NCI-H1417 (cell line): Measurements from ENCODE around the gene CHL1.
A peak's percentile ranks its signal among the peaks of the same experiment; 100 is the strongest.

Source experiments
- DNase-seq, 3 experiments: peaks; one replicate each; lab custom pipeline; 2025; lab: John Stamatoyannopoulos, UW

The CHL1 gene

DNA sequence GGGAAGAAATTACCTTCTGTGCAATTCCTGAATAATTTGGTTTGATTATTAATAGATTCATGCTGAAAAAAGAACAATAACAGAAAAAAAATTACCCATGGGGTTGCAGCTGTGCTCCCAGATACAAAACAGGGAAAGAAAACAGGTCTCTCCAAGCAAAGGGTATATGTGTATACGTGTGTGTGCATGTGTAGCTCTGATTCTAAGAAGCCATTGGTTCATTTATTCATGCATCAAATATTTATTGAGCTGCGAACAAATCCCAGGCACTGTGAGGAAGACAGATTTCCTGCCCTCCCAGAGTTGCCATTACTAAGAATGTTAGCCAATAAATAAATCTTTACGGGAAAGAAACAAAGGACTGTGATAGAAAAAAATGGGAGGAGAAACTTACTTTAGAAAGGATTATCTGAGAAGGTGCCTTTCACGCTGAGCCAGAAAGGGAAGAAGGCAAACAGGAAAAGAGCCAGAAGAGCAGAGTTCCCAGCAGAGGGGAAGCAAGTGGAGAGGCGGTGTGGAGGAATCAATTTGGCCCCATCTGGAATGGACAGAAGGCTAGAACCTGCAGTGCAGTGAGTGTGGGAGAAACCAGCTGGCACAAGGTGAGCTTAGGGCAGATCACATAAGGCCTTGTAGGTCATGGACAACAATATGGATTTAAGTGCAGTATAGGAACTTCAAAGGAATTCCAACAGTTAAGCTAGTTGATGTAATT lies 20.7 kb downstream of the CHL1 start:
- no peak for DNase-seq

DNA sequence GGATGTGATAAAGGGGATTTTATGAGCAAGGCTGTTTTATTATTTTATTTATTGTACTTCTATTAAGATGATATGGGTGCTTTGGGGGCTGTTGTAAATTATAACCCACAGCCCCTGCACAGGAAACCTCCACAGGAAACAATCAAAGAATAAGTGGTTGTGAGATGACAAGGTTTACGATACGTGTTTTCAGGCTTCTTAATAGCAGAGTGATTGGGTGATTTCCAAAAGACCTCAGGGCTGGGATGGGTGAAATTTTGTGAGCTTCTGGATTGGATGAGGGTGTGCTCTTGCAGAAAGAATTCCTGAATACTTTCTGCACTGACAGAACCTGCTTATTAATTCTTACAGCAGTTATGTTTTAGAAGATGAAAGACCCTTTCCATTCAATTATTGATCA lies 21.4 kb downstream of the CHL1 start:
- DNase-seq, result no peak

DNA sequence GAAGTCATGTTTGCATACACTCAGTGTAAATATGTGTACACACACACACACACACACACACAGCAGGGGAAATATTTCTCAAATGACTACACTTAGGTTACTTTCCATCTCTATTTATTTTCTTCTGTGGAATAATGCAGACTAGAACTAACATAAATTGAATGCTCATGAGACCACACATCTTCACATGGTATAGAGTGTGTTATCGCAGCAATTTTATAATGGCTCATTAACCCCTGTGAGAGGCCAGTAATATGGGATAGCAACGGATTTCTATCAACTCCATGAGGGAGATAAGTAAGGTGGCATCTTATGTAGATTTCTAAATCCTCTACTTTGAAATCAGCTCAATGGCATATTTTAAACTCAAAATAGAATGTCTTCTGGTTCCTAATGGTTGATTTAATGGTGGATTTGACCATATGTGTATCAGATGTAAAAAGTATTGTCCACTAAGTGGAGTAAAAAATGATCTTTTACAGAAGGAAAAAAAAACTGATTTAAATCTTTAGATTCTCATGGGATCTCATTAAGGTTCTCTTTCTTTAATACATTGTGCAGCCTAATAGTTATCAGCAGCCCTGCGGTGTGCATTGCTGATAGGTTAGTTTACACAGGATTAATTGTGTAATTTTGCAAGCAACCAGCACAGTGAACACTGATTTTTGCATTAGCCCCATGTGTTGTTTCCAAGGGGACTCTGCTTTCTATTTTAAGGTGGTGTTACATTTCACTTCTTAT lies 32.0 kb downstream of the CHL1 start:
- DNase-seq, result peak in 1 of 3 experiments; percentile 7

DNA sequence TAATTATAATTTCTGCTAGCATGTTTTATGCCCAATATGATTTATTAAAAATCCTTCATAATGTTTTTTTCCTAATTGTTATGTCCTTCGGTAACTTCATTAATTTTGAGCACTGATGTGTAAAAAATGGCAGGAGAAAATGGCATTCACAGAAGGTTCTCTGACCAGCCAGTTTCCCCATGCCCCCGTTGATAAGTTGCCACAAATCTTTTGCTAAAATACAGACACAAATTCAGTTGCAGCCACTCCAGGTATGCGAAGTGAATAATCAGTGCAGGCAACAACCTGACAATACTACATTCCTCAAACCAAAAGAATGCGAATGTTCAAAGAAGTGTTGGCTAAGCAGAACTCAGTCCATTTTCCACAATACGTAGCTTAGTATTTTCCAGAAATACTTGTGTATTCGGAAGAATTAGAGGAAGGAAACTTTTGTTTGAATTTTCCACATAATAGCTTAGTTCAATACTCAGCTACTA lies 32.7 kb downstream of the CHL1 start:
- no peak for DNase-seq

DNA sequence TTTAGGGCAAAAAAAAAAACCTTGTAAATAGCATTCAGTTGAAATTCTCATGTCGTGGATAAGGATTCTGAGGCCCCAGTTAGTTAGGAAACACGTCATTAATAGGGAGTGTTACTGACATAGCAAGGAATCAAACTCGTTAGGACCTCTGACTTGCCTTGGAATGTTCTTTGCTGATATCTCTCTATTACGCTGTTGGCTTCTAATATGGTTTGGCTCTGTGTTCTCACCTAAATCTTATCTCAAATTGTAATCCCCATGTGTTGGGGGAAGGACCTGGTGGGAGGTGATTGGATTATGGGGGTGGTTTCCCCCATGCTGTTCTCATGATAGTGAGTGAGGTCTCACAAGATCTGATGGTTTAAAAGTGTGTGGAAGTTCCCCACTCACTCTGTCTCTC lies 40.3 kb downstream of the CHL1 start:
- DNase-seq, result no peak

DNA sequence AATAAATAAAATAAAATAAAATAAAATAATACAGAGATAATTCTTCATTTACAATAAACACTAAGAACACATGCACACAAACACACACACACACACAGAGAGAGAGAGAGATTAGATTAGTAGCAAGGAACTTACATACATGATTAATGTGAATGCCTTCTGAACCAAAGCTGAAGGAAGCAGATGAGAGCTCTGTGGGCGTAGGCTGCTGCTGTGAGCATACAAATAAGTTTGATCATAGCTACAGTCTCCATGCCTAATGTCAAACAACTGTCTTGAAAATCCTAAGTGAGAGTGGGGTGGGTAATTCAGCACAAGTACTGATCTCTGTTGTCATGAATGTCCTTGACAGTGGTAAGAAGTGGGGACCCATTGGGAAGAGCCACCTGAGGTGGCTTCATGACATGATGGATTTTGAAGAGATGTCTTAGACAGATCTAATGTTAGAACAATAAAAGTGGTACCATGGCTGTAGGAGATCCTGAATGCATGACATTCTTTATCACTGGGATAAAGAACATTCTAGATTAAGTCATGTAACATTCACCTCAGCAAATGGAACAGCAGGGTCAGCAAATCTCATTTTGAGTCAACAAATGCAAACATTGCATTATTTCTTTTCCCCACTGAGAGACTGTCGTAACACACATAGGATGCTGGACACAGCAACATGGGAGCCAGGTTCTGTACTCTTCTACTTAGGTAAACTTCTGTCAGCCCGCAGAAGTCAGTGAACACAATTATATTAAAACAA lies 46.2 kb downstream of the CHL1 start:
- DNase-seq, result no peak

DNA sequence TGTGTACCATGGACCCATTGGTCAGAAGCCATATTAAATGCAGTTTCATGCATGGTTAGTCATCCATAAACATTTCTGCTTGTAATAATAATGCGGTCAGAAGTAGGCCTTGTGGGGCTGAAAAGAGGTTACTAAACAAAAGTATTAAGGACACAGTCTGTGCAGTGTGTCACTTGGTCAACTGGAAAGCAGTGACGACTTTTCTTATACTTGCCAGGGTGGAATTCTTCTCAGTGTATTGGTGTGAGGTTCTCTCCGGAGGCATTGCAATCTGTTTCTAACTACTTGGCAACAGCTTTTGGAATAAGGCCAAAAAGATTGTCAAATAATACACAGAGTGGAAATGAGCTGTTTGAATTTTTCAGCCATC lies 46.8 kb downstream of the CHL1 start:
- peak in 1 of 3 experiments; percentile 30 for DNase-seq

DNA sequence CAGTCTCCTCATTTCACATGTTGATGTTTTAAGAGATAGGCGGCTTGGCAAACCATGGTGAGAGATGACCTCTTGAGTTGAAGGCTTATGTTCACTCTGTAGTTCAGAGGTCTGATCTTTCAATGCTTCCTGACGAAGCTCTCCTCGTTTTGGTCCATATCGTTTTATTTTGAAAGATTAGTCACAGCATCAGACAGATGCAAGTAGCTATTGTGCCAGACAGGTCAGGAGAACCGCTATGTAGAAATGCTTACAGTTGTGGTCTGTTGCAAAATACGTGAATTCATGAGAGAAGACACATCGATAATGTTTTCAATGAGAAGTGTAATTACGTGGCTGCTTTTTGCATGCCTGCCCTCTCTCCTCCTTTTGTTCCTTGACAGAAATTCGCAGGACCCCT lies 47.5 kb downstream of the CHL1 start:
- DNase-seq, result no peak

DNA sequence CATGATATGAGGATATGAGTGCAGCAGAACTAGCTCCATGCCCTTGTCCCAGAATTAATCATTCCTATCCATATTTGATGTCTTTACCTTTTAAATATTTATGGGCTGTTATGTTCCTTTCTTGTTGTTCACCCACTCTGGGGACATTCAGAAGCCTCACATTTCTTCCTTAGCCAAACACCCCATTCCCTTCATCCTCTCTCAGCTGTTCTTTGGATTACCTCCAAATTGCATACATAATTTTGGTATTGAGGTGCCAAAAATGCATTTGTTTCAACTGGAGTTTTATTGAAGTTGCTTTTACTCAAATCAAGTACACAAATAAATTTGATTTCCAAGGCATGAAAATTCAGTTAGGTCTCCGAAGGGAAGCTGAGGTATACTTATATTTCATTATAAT lies 51.4 kb downstream of the CHL1 start:
- DNase-seq, result no peak

DNA sequence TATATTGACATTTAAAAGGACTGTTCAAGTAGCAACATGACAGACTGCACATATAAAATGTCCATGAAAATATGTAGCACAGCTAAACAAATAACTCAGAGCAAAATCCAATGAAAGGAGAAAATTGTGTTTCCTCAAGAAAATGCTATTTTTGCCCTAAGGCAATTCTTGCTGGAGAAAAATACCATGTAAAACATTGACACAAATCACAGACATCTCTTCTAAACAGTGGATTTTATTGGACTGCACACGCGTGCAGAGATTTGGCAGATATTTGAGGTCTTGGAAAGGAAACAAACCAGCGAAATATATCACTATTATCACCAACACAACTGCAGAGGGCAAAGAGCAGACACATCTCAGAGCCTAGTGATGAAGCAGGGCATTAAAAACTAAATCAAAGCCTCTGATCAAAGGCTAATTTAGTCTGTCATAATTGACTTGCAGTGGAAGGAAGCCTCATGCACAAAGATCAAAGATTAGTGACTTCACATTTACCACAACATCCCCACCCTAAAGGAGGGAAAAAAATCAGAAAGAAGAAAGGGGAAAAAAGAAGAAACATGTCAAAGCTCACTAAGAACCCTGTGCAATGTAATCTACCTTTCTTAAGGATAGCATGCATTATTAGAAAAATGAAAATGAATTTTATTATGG lies 52.4 kb downstream of the CHL1 start:
- DNase-seq, result no peak

DNA sequence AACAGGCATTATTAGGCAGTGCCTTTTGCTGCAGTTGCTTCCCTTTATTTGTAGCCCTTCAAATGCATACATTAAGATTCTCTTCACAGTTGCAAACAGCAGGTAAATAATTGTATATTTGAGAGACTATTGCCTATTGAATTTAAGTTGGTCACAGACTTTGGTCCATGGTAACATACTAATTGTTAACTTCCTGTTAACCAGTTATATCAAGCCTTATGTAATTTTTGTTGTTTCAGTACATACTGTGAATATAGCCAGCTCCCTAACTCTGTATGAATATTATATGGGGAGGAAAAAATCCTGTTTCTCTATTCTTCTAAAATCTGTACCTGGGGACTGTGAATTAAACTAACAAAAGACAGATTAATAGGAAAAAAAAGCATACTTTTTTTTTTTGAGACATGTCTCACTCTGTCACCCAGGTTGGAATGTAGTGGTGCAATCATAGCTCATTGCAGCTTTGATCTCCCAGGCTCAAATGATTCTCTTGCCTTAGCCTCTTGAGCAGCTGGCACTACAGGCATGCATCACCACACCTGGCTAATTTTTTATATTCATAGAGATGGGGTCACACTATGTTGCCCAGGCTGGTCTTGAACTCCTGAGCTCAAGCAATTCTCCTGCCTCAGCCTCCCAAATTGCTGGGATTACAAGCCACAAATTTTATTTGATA lies 53.2 kb downstream of the CHL1 start:
- peak in 1 of 3 experiments; percentile 3 for DNase-seq

DNA sequence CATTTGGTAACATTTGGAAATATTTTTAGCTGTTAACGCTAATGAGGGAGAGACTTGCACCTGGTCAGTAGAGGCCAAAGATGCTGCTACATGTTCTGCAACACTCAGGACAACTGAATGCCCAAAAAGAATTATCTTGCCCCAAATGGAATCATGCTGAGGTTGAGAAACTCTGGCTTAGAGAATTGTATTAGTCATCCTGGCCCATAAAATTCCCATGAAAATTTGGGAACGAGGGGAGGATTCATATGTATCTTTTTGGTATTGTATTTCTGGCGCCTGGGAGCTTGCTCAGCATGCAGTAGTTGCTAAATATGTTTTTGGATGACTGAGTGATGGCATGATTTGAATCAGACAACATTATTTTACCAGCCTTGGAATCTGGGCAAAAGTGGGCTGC lies 59.9 kb downstream of the CHL1 start:
- no peak for DNase-seq

DNA sequence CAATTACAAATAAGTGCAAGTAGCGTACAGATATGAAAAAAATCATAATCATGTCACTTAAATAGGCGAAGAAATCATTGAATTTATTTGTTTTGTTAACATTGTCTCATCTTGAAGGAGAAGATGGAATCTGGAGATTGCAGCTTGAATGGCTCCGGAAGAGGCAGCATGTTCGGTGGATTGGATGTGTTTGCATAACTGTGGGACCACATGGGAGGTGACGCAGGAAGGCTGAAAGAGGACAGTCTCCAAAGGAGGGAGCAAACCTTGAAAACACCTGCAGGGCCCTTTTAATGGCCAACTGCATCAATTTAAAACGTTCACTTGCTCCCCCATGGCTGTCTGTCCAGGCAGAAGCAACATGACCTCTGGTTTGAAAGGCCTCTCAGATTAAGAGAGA lies 61.3 kb downstream of the CHL1 start:
- DNase-seq, result no peak

DNA sequence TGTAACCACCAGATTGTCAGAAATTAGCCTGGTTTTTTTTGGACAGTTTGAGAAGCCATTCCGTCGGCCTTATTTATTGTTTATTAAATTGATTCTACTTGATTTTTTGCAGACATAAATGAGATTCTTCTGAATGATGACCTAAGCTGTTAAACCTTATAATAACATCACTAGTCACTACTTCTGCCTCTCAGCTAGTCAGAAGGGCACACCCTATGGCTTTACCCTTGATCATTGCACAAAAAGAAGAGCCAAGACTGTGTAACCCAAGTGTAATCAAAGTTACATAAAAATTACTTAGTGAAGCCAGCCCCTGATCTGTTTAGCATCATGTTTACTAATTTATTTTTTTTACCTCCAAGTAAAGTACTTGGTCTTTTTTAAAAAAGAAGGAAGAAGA lies 64.3 kb downstream of the CHL1 start:
- DNase-seq, result no peak

DNA sequence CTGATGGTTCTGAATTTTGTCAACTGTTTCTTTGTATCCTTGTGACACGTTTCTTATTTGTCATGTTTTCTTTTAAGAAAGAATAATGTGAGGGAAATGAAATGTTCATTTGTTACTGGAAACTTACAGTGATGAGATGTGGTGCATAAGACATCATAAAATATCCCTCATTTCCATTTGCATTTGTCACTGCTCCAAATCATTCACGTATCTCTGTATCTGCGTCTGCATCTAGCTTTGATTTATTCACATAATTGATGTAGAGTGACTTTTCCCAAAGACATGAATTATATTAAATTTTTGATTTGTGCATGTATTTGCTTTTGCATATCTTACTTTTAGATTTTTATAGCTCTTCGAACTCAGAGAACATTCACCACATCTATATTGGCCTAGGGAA lies 66.8 kb downstream of the CHL1 start:
- DNase-seq, result no peak

DNA sequence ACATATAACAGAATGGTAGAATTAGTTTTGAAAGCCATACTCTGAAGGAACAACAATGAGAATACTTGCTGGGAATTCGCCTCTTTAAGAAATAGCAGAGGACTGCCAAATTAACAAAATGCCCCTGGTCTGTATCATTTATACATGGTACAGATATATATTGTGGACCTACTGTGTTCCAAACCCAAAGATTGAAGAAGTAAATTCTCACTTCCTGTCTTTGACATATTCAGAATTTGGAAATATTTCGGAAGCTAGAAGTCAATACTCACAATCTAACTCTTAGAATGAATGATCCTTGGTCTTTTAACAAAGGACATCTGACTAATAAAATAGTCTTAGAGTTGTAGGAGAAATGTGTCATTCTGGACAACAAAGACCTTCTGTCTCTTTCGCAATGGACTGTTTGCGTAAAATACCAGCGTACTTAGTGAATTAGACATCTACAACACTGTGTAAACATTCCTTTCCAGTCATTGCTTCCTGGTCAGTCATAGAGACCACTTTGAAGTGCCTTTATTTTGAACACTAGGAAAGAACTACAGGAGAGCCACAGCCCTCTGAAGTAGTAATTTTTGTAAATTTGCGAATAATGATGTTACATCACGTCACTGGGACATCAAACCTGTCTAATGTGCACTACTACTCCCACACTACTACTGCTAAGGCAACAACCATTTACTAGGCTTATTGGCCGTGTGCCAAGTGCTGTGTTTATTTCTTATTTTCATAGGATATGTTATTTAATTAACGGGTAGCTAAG lies 68.0 kb downstream of the CHL1 start:
- DNase-seq, result peak in 1 of 3 experiments; percentile 31

DNA sequence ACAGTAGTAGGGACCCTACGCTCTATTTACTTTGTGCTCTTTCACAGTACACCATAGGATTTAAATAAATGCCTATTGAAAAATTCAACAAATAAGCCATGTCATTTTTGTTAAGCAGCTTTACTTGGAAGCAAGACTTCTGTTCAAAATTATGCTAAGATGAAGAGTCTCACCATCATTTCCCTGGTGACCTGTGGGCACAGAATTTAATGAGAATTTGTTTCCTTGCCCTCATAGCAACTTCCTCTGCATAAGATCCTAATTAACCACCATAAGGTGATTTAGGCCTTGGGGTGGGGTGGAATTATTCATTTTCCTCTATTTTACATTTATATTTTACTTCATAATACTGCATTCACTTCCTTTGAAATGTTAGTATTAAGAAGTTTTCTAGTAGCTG lies 70.5 kb downstream of the CHL1 start:
- no peak for DNase-seq

DNA sequence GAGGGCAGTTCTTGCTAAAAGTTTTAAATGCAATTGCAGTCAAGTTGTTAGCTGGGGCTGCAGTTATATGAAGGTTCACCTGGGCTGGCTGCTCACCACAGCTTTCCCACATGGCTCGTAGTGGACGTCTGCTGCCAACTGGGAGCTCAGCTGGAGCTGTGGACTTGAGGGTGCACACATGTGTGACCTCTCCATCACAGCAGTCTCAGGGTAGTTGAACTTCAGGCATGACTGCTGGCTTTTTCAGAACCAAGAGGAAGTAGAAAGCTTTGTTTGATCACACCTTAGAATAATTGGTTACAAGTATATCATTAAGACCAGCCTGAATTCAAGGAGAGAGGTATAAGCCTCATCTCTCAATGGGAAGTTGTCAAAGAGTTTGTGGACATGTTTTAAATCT lies 74.1 kb downstream of the CHL1 start:
- DNase-seq, result peak in 1 of 3 experiments; percentile 14

DNA sequence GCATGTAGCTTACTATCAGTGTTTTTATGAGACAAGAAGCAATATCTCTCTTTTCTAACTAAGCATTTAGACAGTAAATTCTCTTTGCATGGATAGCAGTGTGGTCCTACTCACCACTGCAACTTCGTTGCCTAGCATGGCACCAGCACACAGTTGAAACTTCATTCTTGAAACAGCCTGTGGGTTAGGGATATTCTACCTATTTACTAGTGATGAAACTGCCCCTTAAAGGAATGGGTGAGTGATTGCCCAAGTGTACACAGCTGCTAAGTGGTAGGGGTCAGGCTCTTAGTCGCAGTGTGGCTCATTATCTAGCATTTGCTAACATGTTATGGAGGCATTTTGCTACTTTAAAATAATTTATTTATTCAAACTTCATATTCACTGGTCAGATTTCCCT lies 78.4 kb downstream of the CHL1 start:
- no peak for DNase-seq

DNA sequence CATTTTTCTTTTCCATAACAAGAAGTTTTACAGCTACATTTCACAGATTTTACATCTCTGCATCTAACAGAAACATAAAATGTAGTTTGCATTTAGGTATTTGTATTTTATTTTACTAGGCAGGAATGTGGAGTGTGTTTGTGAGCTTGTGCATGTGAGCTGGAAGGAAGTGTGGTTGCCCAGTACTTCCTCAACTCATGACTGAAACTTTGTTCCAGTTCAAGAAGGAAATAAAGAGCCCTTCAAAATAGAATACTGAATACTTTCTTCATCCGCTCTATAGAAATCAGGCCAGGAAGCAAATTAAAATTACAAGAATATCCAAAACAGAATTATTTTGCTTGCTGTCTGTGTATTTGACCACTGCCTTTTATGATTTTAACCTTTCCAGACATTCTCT lies 81.3 kb downstream of the CHL1 start:
- DNase-seq, result no peak
